ENCODE data around the gene PARD3.

GRCh38 chr10:34719746-34720145 is 95.3 kb downstream of the PARD3 start:
- TF ChIP-seq POLR2AphosphoS5 (IDR thresholded peaks at IDR 0.05), result no peak
- TF ChIP-seq POLR2A (IDR thresholded peaks at IDR 0.05), result no peak
- no peak for TF ChIP-seq CTCF (IDR thresholded peaks at IDR 0.05)
- TF ChIP-seq EP300 (IDR thresholded peaks at IDR 0.05; ENCODE audit: low read depth), result no peak
